ENCODE data around the gene CLRN1. TPM values are rescaled to one million over a fixed set of nuclear protein-coding genes. Genes with fewer than 3 reads are reported as not detected.

Gene CLRN1
- polyA plus RNA-seq, 1 experiment: not detected

DNA sequence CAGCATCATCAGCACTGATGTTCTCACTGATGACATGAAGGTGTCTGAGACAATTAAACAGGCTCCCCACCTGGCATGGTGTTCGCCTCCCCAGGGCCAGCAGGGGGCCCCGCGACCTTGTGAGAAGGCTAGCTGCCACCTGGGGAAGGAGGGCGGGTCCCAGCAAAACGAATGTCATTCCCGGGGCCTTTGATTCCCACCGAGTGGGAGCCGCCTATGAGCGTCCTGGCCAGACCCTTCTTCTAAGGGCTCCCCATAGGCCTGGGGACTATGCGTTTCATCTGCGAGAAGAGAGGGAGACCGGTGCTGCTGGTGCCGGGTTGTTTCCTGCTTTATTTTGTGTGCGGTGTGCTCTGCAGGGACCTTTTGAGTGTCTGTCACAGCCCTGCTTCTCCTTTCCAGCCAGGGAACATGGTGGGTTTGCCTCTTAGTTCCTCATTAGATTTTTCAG is 46.8 kb downstream of the CLRN1 start:
- ChIA-PET POLR2A (no interaction called here), CTCF (interaction anchor here (0.6 to 1.2 kb wide), 5 partner anchors 14 to 222 kb away, joined by 3 read pairs; partner anchors contain the start of gene MED12L)
- Histone ChIP-seq H3K9me3 (ENCODE audit: control insufficient read depth, insufficient read depth, low read length) (no peaks in the 10 kb centered on the region), H3K27ac (ENCODE audit: low read depth, low read length) (no peak overlapping the region), H3K4me3 (ENCODE audit: low read depth, low read length) (no peak overlapping the region), H3K27me3 (ENCODE audit: control insufficient read depth, insufficient read depth, low read length) (peaks cover 15% of the 10 kb centered on the region)
- TF ChIP-seq, protein P1, sequence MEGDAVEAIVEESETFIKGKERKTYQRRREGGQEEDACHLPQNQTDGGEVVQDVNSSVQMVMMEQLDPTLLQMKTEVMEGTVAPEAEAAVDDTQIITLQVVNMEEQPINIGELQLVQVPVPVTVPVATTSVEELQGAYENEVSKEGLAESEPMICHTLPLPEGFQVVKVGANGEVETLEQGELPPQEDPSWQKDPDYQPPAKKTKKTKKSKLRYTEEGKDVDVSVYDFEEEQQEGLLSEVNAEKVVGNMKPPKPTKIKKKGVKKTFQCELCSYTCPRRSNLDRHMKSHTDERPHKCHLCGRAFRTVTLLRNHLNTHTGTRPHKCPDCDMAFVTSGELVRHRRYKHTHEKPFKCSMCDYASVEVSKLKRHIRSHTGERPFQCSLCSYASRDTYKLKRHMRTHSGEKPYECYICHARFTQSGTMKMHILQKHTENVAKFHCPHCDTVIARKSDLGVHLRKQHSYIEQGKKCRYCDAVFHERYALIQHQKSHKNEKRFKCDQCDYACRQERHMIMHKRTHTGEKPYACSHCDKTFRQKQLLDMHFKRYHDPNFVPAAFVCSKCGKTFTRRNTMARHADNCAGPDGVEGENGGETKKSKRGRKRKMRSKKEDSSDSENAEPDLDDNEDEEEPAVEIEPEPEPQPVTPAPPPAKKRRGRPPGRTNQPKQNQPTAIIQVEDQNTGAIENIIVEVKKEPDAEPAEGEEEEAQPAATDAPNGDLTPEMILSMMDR (IDR thresholded peaks at IDR 0.05; ENCODE audit: low read depth, low read length): peak; percentile 66
- no peak for DNase-seq (ENCODE audit: low read depth, low spot score)

DNA sequence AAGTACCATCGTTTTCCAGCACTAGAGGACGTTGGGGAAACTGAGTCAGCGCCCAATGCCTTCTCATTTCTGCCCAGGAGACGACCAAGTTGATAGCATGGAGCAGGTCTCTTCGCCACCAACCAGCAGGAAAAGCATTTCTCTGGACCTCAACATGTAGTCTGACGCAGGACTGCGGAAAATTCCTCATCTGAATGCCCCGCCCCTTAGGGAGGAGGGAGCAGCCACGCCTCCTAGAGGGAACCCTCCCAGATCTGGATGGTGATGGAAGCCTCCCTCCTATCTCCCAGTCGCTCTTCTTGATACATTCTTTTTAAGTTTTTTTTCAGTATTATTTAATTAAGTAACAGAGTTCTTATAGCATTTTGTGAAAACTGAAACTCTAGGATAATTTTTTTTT is 49.9 kb downstream of the CLRN1 start:
- TF ChIP-seq, protein P1 (IDR thresholded peaks at IDR 0.05; ENCODE audit: low read depth, low read length): no peak
- ChIA-PET CTCF (interaction anchor here (1.0 kb wide), 1 partner anchor 9 kb away, joined by 3 read pairs; no protein-coding TSS in a partner anchor), POLR2A (no interaction called here)
- H3K27ac ChIP-seq (ENCODE audit: low read depth, low read length): no peak overlapping the region
- no peaks in the 10 kb centered on the region for H3K9me3 ChIP-seq (ENCODE audit: control insufficient read depth, insufficient read depth, low read length)
- H3K4me3 ChIP-seq (ENCODE audit: low read depth, low read length): no peak overlapping the region
- H3K27me3 ChIP-seq (ENCODE audit: control insufficient read depth, insufficient read depth, low read length): peaks cover 18% of the 10 kb centered on the region
- no peak for DNase-seq (ENCODE audit: low read depth, low spot score)

DNA sequence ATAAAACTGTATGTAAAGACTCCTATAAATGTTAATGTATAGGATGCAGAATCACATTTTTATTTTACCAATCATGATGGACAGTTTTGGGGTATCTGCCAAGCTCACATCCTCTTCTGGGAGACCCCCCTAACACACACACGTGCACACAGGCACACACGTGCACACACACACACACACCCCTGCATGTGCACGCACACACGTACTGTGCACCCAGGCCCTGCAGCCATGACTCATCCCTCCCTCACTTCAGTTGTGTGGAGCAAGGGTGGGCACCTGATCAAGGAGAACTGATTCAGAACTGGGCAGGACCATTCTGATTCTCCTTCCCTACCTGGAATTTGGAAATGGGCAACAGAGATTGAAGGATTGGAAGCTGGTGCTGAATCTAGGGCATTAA is 51.3 kb downstream of the CLRN1 start:
- ChIA-PET POLR2A (no interaction called here), CTCF (no interaction called here)
- Histone ChIP-seq H3K9me3 (ENCODE audit: control insufficient read depth, insufficient read depth, low read length) (no peaks in the 10 kb centered on the region), H3K4me3 (ENCODE audit: low read depth, low read length) (no peak overlapping the region), H3K27ac (ENCODE audit: low read depth, low read length) (no peak overlapping the region), H3K27me3 (ENCODE audit: control insufficient read depth, insufficient read depth, low read length) (peaks cover 15% of the 10 kb centered on the region)
- TF ChIP-seq, protein P1 (IDR thresholded peaks at IDR 0.05; ENCODE audit: low read depth, low read length): no peak
- DNase-seq (ENCODE audit: low read depth, low spot score): no peak

DNA sequence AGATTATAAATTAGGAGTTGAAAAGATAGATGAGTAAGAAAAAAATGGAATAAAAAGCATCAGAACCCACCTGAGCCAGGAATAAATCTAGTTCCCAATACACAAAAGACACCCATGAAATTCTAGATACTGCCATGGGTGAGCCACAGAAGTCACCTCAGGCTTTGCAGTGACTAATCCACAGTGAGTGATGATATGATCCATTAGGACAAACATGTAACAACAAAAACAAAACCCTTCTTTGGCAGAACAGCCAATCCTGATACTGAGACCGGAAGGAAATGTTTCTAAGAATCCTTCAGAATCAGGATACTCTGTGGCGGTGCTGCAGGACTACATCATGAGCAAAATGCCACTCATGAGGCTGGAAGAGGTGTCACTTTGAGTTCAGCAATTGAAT is 52.3 kb downstream of the CLRN1 start:
- no peak for DNase-seq (ENCODE audit: low read depth, low spot score)
- ChIA-PET CTCF (no interaction called here), POLR2A (no interaction called here)
- H3K27ac ChIP-seq (ENCODE audit: low read depth, low read length): no peak overlapping the region
- TF ChIP-seq, protein P1 (IDR thresholded peaks at IDR 0.05; ENCODE audit: low read depth, low read length): no peak
- H3K4me3 ChIP-seq (ENCODE audit: low read depth, low read length): no peak overlapping the region
- peaks cover 13% of the 10 kb centered on the region for H3K27me3 ChIP-seq (ENCODE audit: control insufficient read depth, insufficient read depth, low read length)
- H3K9me3 ChIP-seq (ENCODE audit: control insufficient read depth, insufficient read depth, low read length): no peaks in the 10 kb centered on the region

DNA sequence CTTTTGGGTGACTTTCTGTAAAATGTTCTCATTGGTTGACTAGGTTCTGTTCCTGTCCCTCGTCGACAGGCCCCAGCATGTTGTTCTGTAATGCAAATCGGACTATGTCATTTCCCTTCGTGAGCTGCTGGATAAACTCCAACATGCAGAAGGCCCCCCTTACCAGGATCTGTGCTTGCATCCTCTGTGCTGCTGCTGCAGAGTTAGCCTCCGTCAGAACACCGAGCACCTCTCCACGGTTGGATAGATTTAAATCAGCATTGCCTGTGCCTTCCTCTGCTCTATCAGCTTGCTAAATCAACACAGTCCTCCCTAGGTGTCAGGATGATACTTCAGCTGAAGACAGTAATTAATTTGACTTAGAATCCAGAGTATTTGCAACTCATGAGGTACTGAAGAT is 54.6 kb downstream of the CLRN1 start:
- H3K27me3 ChIP-seq (ENCODE audit: control insufficient read depth, insufficient read depth, low read length): peaks cover 5% of the 10 kb centered on the region
- CTCF ChIA-PET: no interaction called here

More for the DNA sequence above, 54.6 kb downstream of the CLRN1 start:
- Histone ChIP-seq H3K27ac (ENCODE audit: low read depth, low read length) (no peak overlapping the region), H3K9me3 (ENCODE audit: control insufficient read depth, insufficient read depth, low read length) (no peaks in the 10 kb centered on the region), H3K4me3 (ENCODE audit: low read depth, low read length) (no peak overlapping the region)
- no peak for DNase-seq (ENCODE audit: low read depth, low spot score)
- POLR2A ChIA-PET: no interaction called here
- TF ChIP-seq, protein P1 (IDR thresholded peaks at IDR 0.05; ENCODE audit: low read depth, low read length): no peak

Measured in AG04450 (cell line).